HepG2 (cell line): ENCODE results near the gene BCLAF1. TPM values are rescaled to one million over a fixed set of nuclear protein-coding genes. Genes with fewer than 3 reads are reported as not detected.

Experiments used
- ATAC-seq: fragments of 200-7000 bp; cut with Tn5 transposase; 3 replicates; pipeline ENCODE4 v1.9.1; 2020; ENCODE audit warnings: mild to moderate bottlenecking, moderate library complexity
- BruUV-seq: library from RNA; stranded (reverse); fragments of 400-500 nt; replicated peaks from 2 replicates; lab custom pipeline; 2021; lab: Mats Ljungman, UMichigan
- CTCF ChIA-PET: fragments of 300-600 bp; formaldehyde crosslinking; extraction: SDS; loops from one replicate; lab custom pipeline; 2021; ENCODE audit warnings: low total read pairs, inconsistent platforms, low intra/inter-chr PET ratio; lab: Yijun Ruan, JAX
- POLR2A ChIA-PET: fragments of 350-600 bp; sonication (Branson Sonifier 250); formaldehyde crosslinking; loops from one replicate; lab custom pipeline; 2020; ENCODE audit warnings: antibody characterized with exemption, inconsistent platforms; lab: Yijun Ruan, JAX
- DNase-seq: peaks from one replicate; pipeline ENCODE4 v3.0.0-alpha.2; 2015; ENCODE audit warnings: low spot score
- FAIRE-seq: peaks from 3 replicates; lab custom pipeline; 2011; peaks lifted over from hg19 to GRCh38; lab: Jason Lieb, UNC
- H2AFZ ChIP-seq: one replicate; pipeline ENCODE4 v1.6.1; 2011; ENCODE audit warnings: low read length, inconsistent platforms
- H3K27ac ChIP-seq: fragments of 300-600 bp; 3 replicates; pipeline ENCODE4 v1.8.0; 2011; ENCODE audit warnings: mixed run types, mild to moderate bottlenecking, mixed read lengths, low read length, inconsistent platforms; ENCODE audit not compliant: insufficient read depth; ENCODE audit errors: extremely low read length
- H3K27me3 ChIP-seq, 2 experiments: fragments of 200-600 bp in 1 of 2; 2 replicates in 1 of 2; 3 replicates in 1 of 2; pipeline versions ENCODE4 v1.6.0 to v1.8.0; 2011; ENCODE audit warnings: low read length in 2 of 2, mild to moderate bottlenecking in 2 of 2, moderate library complexity in 2 of 2, inconsistent platforms in 1 of 2; ENCODE audit not compliant: insufficient read depth in 2 of 2, control insufficient read depth in 1 of 2
- H3K36me3 ChIP-seq, 2 experiments: fragments of 200-600 bp in 1 of 2; replicated peaks in 1 of 2; 2 replicates in 1 of 2; 3 replicates in 1 of 2; pipeline versions ENCODE4 v1.5.1 to v1.8.0; 2011; ENCODE audit warnings: low read length in 2 of 2, inconsistent platforms in 1 of 2; ENCODE audit not compliant: insufficient read depth in 2 of 2, control insufficient read depth in 1 of 2
- H3K4me1 ChIP-seq: 2 replicates; pipeline ENCODE4 v1.5.1; 2012; ENCODE audit warnings: low read length, inconsistent platforms; ENCODE audit not compliant: insufficient read depth
- H3K4me2 ChIP-seq: 2 replicates; pipeline ENCODE4 v1.6.0; 2011; ENCODE audit warnings: low read depth, low read length, inconsistent platforms
- H3K4me3 ChIP-seq, 3 experiments: fragments of 200-600 bp in 1 of 3; sonication (generic), shearing (Covaris generic) in 1 of 3; replicated peaks in 1 of 3; 2 replicates each; pipeline ENCODE4 v1.5.1; 2011 to 2016; ENCODE audit warnings: low read length in 3 of 3, inconsistent platforms in 2 of 3, low read depth in 2 of 3, mild to moderate bottlenecking in 2 of 3, control low read depth in 1 of 3, mixed read lengths in 1 of 3; ENCODE audit not compliant: insufficient read depth in 1 of 3
- H3K79me2 ChIP-seq: one replicate; pipeline ENCODE4 v1.6.1; 2011; ENCODE audit warnings: low read length, inconsistent platforms; ENCODE audit not compliant: insufficient read depth
- H3K9ac ChIP-seq: 2 replicates; pipeline ENCODE4 v1.6.0; 2011; ENCODE audit warnings: mild to moderate bottlenecking, low read depth, low read length, inconsistent platforms; ENCODE audit not compliant: insufficient read depth
- H3K9me3 ChIP-seq: 2 replicates; pipeline ENCODE4 v1.5.1; 2012; ENCODE audit warnings: mild to moderate bottlenecking, low read length
- H4K20me1 ChIP-seq: 2 replicates; pipeline ENCODE4 v1.6.0; 2011; ENCODE audit warnings: inconsistent platforms, mild to moderate bottlenecking, low read length, moderate library complexity; ENCODE audit not compliant: insufficient read depth
- AHR ChIP-seq: IDR thresholded peaks from 2 replicates; pipeline ENCODE4 v1.6.1; 2018; ENCODE audit warnings: missing genetic modification reagents, missing compliant biosample characterization
- CERS6 ChIP-seq: sonication (generic); formaldehyde crosslinking; IDR thresholded peaks from 2 replicates; pipeline ENCODE4 v1.5.0; 2020; ENCODE audit warnings: missing genetic modification reagents
- ELK4 ChIP-seq: sonication (generic); formaldehyde crosslinking; IDR thresholded peaks from 2 replicates; pipeline ENCODE4 v1.9.0; 2021; ENCODE audit warnings: missing genetic modification reagents, borderline replicate concordance
- GLI4 ChIP-seq: sonication (generic); formaldehyde crosslinking; IDR thresholded peaks from 2 replicates; pipeline ENCODE4 v1.5.1; 2020; ENCODE audit warnings: missing genetic modification reagents, mild to moderate bottlenecking, moderate library complexity, borderline replicate concordance
- GZF1 ChIP-seq: sonication (generic); formaldehyde crosslinking; IDR thresholded peaks from 2 replicates; pipeline ENCODE4 v1.5.1; 2020; ENCODE audit warnings: mild to moderate bottlenecking, missing genetic modification reagents
- HIC2 ChIP-seq: sonication (generic); formaldehyde crosslinking; IDR thresholded peaks from 2 replicates; pipeline ENCODE4 v1.9.0; 2022; ENCODE audit warnings: low read depth, missing genetic modification reagents
- KLF13 ChIP-seq: sonication (generic); formaldehyde crosslinking; IDR thresholded peaks from 2 replicates; pipeline ENCODE4 v1.4.0; 2020; ENCODE audit warnings: mild to moderate bottlenecking, missing genetic modification reagents
- KLF16 ChIP-seq, 2 experiments: sonication (generic) in 1 of 2; formaldehyde crosslinking in 1 of 2; IDR thresholded peaks; 2 replicates each; pipeline versions ENCODE4 v1.6.1 to v1.8.0; 2016 to 2023; ENCODE audit warnings: missing genetic modification reagents in 2 of 2, missing compliant biosample characterization in 1 of 2
- MTF1 ChIP-seq: sonication (generic); formaldehyde crosslinking; IDR thresholded peaks from 2 replicates; pipeline ENCODE4 v1.5.0; 2020; ENCODE audit warnings: missing genetic modification reagents
- PBX3 ChIP-seq: sonication (generic); formaldehyde crosslinking; IDR thresholded peaks from 2 replicates; pipeline ENCODE4 v1.8.1; 2023; ENCODE audit warnings: missing genetic modification reagents, inconsistent platforms, borderline replicate concordance
- RFX5 ChIP-seq: IDR thresholded peaks from 2 replicates; pipeline ENCODE4 v1.6.1; 2011; ENCODE audit warnings: low read depth, low read length, improper control_type of control experiment
- RFXANK ChIP-seq: IDR thresholded peaks from 2 replicates; pipeline ENCODE4 v1.6.1; 2016
- ZNF510 ChIP-seq: sonication (generic); formaldehyde crosslinking; IDR thresholded peaks from 2 replicates; pipeline ENCODE4 v1.4.0; 2020; ENCODE audit warnings: low read depth, mild to moderate bottlenecking, missing genetic modification reagents
- ZNF639 ChIP-seq: conservative IDR thresholded peaks from 2 replicates; pipeline ENCODE4 v1.6.1; 2018; ENCODE audit warnings: missing genetic modification reagents
- in situ Hi-C: cut with HindIII; loops from 2 replicates; pipeline ENCODE4 v1.10.0; 2017; ENCODE audit warnings: low pct_unique_long_range_greater_than_20kb; ENCODE audit not compliant: extremely low pct_ligation_motif_present
- intact Hi-C: fragments of 100-400 bp; cut with micrococcal nuclease; formaldehyde crosslinking; loops from one replicate; pipeline ENCODE4 v1.10.0; 2022; ENCODE audit not compliant: unreplicated experiment
- polyA plus RNA-seq, 8 experiments: library from polyadenylated mRNA; depleted of rRNA in 3 of 8; stranded (reverse) in 7 of 8; unstranded in 1 of 8; fragments of >200 nt; fragmentation: Illumina TruSeq in 4 of 8; extraction: Trizol in 4 of 8; gene quantifications; 2 replicates each; pipeline versions ENCODE4 v1.2.1 to v1.2.3, GENCODE V29; 2011 to 2016; ENCODE audit warnings: low read depth in 4 of 8, missing spikeins in 1 of 8, mixed read lengths in 1 of 8; ENCODE audit not compliant: insufficient read depth in 1 of 8
- total RNA-seq, 5 experiments: library from RNA; depleted of rRNA; stranded (reverse); fragments of >200 nt; fragmentation: Illumina TruSeq; extraction: Trizol; gene quantifications; 2 replicates each; pipeline ENCODE4 v1.2.3, GENCODE V29; 2016; ENCODE audit warnings: low read depth in 1 of 5

Gene BCLAF1
- total and polyA plus RNA-seq, 2 of the 13 experiments (the other 11 are each of a cell fraction or from before 2014, with no cell fraction given), result 55.3 to 292 TPM

GRCh38 chr6:136323431-136324112 lies 33.9 kb upstream of the BCLAF1 start (continued):
- TF ChIP-seq ELK4 (CRISPR knock-in tag), result no peak
- no peak for TF ChIP-seq ZNF510 (CRISPR knock-in tag)
- no peak for TF ChIP-seq ZNF639 (CRISPR knock-in tag)
- no peak for TF ChIP-seq KLF13 (CRISPR knock-in tag)
- no peak for TF ChIP-seq AHR (CRISPR knock-in tag)
- TF ChIP-seq MTF1 (CRISPR knock-in tag), result no peak
- no peak for TF ChIP-seq GZF1
- no peak for TF ChIP-seq GLI4 (CRISPR knock-in tag)
- TF ChIP-seq, all 625 proteins: peak for 4

- Histone ChIP-seq H3K27ac (no peak overlapping the region), H2AFZ (no peak overlapping the region), H3K4me2 (no peak overlapping the region), H3K9me3 (no peaks in the 10 kb centered on the region), H3K4me1 (no peaks in the 10 kb centered on the region; the same call in 1 of the 2 replicates), H3K4me3 (no peak overlapping the region), H3K27me3 (no peaks in the 10 kb centered on the region; a peak in 2 of 5 replicates), H3K36me3 (no peaks in the 10 kb centered on the region), H3K9ac (no peak overlapping the region), H4K20me1 (no peaks in the 10 kb centered on the region), H3K79me2 (no peaks in the 10 kb centered on the region)
- in situ Hi-C loops (loop anchor here (25.0 kb wide), 1 partner anchor 782 kb away; no protein-coding TSS in a partner anchor), intact Hi-C loops (loop anchor here (5.0 kb wide), 3 partner anchors 37 to 867 kb away; no protein-coding TSS in a partner anchor)
- DNase-seq (no peak), ATAC-seq (no peak), FAIRE-seq (no peak)
- TF ChIP-seq RFX5 (peak; percentile 90), RFXANK (0 out of 2 replicates have a peak, but pooled peaks have one; percentile 49), HIC2 (CRISPR knock-in tag) (no peak), PBX3 (CRISPR knock-in tag) (no peak), CERS6 (no peak), KLF16 (CRISPR knock-in tag; IDR thresholded peaks at IDR 0.05) (no peak)
- ChIA-PET POLR2A (no interaction called here), CTCF (no interaction called here)
- BruUV-seq, result no TSS peak
Observed at GRCh38 chr6:136319732-136320131, 30.1 kb upstream of the BCLAF1 start.
